GM19239 (cell line): ENCODE data around the gene DHX32.
"Not testable (repeated sequence)": the region's sequence is repeated elsewhere in the genome, so short reads cannot be mapped to it uniquely, and the experiment has no call there.

Experiments
- DNase-seq: peaks from one replicate; pipeline ENCODE4 v3.0.0; 2011; ENCODE audit warnings: low spot score; ENCODE audit not compliant: insufficient read length
- FAIRE-seq: peaks from 2 replicates; lab custom pipeline; 2011; peaks lifted over from hg19 to GRCh38; lab: Jason Lieb, UNC

The DHX32 gene

DNA sequence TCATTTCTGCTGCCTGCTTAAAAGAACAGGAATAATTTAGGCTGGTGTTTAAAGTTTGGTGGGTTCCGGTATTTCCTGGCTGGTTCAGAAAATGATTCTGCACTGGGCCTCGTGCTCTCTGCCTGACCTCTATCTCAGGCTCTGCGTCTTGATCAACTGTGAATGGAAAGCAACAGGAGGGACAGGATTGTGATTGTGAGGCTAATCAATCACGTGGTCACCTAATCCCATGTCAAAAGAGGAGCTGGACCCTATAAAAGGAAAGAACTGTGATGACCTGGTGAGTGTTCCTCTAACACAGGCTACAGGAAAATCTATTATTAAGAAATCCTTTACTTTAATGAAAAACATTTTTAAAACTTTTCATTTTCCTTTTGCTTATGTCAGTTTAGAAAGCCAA lies at the start of gene DHX32:
Gene DHX32 (minus strand): TSS at position 101 of the 400 bp plus-strand sequence. CDS start 468 bp downstream, outside the sequence.
- FAIRE-seq (no peak), DNase-seq (no peak)

DNA sequence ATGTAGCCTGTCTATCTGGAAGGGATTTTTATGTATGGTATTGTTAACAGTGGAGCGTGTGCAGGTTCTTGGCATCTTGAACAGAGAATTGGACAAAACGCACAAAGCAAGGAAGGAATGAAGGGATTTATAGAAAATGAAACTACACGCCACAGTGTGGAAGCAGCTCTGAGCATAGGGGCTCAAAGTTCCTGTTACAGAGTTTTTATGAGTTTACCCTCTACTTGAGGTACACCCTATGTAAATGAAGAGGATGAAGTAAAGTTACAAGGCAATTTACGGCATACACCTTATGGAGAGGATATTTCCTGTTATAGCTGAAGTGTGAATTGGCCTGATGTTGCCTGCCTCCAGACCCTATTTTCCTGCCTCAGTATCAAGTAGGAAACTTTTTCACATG lies 48.5 kb upstream of the DHX32 start:
- no peak for FAIRE-seq
- DNase-seq, result no peak

- no peak for FAIRE-seq
- DNase-seq, result no peak
Measured at GRCh38 chr10:125928928-125929585, 48.0 kb upstream of the DHX32 start.

DNA sequence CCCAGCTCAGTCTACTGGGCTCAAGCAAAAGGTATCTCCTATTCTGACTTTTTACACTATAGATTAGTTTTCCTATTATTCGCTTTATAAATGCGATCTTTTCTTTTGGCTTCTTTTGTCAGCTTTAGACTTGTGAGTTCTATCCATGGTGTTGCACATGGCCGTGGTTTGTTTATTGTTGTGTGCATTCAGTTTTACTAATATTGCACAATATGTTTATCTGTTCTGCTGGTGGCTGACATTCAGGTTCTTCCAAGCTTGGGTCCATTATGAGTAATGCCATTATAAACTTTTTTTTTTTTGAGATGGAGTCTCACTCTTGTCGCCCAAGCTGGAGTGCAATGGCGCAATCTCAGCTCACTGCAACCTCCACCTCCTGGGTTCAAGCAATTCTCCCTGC lies 46.2 kb upstream of the DHX32 start:
- FAIRE-seq, DNase-seq: not testable (repeated sequence)

- DNase-seq (no peak), FAIRE-seq (no peak)
Measured at GRCh38 chr10:125926247-125926646, 45.2 kb upstream of the DHX32 start.

DNA sequence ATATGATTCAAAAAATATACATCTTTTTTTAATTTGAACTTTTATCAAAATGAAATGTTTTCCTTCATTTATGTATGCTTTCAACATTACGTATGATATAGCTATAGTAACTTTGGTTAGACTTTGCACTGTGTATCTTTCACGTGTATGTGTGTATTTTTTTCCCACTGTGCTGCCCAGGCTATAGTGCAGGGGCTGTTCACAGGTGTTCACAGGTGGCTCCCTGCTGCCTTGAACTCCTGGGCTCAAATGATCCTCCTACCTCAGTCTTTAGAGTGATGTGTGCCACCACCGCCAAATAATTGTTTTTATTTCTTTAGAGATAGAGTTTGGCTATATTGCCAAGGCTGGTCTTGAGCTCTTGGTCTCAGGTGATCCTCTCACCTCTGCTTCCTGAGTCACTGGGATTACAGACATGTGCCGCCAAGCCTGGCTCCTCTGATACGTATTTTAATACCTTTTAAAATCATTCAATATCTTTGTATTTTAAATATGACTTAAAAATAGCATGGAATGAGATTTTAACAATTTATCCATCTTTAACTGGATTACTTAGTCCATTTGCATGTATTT lies 44.3 kb upstream of the DHX32 start:
- DNase-seq, result no peak
- FAIRE-seq, result no peak

DNA sequence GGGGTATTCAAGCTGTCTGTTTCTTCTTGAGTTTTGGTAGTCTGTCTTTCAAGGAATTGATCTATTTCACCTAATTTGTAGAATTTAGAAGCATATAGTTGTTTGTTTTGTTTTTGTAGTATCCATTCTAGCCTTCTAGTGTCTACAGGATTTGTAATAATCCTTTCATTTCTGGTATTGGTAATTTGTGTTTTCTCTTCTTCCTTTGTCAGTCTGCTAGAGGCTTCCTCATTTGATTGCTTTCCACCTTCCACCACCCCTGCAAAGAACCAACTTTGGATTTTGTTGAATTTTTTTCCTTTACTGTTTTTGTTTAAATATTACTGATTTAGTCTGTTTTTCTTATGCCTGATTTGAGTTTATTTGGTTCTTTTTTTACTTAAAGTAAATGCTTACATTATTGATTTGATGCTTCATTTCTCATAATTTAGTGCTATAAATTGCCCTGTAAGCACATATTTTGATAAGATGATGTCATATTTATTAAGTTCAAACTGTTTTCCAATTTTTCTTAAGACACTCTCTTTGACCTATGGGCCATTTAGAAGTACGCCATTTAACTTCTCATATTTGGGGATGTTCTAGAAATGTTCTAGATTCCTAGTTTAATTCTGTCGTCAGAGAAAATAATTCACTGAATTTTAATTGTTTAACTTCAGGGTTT lies 40.7 kb upstream of the DHX32 start:
- not testable (repeated sequence) for FAIRE-seq

GRCh38 chr10:125917704-125918361 lies 36.7 kb upstream of the DHX32 start:
- not testable (repeated sequence) for DNase-seq, FAIRE-seq

More for the DNA sequence above, 40.7 kb upstream of the DHX32 start:
- DNase-seq, result not testable (repeated sequence)

DNA sequence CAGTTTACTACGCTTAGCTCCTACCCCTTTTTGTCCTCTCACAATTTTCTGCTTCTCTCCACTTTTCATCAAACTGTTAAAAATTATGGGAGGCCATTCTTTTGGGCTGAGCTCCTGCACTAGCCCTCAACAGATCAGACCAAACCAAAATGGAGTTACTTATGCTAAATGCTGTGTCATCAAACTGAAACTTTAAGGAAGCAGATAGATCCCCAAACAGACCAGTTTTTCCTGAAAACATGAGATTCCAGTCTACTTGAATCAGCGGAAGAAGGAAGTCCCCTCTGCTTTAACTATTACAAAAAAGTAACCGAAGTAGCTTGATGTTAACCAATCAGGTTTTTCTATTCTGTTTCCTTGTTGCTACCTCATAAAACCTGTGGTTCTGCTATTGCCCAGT lies 35.9 kb upstream of the DHX32 start:
- DNase-seq, result no peak
- no peak for FAIRE-seq

DNA sequence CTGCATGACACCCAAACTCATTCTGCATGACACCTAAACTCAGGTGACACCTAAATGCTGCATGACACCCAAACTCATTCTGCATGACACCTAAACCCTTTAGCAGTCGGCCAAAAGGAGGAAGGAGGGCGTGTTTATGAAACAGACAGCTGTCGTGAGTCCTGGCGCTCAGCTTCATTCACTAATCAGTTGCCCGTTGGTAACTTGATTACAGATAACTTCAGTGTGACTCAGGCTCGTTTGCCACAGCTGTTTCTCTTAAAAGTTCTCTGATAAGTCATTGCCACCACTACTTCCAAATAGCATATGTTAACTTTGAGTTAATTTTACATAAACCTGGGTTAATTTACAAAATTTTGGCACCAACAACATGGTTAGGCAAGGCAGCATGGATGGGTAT lies 32.2 kb upstream of the DHX32 start:
- DNase-seq, FAIRE-seq: not testable (repeated sequence)

GRCh38 chr10:125911990-125912389 lies 30.9 kb upstream of the DHX32 start:
- no peak for FAIRE-seq

DNA sequence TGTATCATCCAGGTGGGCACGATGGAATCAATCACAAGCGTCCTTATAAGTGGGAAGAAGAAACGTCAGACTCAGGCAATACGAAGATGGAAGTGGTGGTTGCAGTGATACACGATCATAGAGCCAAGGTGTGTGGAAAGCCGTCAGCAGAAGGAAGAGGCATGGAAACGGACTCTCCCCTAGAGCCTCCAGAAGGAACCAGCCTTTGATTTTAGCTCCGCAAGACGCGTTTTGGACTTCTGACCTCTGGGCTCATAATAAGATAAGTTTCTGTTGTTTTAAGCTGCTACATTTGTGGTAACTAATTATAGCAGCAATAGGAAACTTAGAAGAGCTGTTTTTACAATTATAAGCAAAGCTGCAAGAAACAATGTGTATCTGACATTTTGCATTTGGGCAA lies 30.1 kb upstream of the DHX32 start:
- DNase-seq (no peak), FAIRE-seq (no peak)

More at GRCh38 chr10:125911990-125912389, 30.9 kb upstream of the DHX32 start:
- no peak for DNase-seq

GRCh38 chr10:125909491-125909890 lies 28.4 kb upstream of the DHX32 start:
- DNase-seq, FAIRE-seq: not testable (repeated sequence)

- not testable (repeated sequence) for FAIRE-seq, DNase-seq
Measured at GRCh38 chr10:125908813-125909212, 27.7 kb upstream of the DHX32 start.

GRCh38 chr10:125907598-125907997 lies 26.5 kb upstream of the DHX32 start:
- DNase-seq, FAIRE-seq: not testable (repeated sequence)

GRCh38 chr10:125905069-125905994 lies 24.2 kb upstream of the DHX32 start:
- not testable (repeated sequence) for DNase-seq, FAIRE-seq

GRCh38 chr10:125903135-125903640 lies 22.1 kb upstream of the DHX32 start:
- FAIRE-seq, DNase-seq: not testable (repeated sequence)

DNA sequence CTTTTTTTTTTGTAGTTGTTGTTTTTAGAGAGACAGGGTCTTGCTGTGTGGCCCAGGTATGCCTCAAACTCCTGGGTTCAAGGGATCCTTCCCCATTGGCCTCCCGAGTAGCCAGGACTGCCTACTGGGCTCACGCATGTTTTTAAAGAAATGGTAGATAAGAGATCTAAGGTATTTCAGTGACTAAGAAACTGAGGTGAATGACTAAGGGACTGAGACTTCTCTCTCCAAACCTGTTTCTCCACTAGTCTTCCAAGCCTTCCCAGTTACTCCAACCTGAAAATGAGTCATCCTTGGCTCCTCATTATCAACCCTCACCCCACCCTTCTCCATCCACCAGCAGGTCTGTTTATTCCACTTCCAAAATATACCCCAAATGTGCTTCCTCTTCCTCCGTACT lies 19.9 kb upstream of the DHX32 start:
- DNase-seq, FAIRE-seq: not testable (repeated sequence)

- FAIRE-seq, DNase-seq: not testable (repeated sequence)
Measured at GRCh38 chr10:125897317-125897716, 16.2 kb upstream of the DHX32 start.
